Bone marrow (tissue), 2 donors: ENCODE data around the gene URGCP.

Experiments
- DNase-seq, 2 donors: peaks; one replicate each; lab custom pipeline; 2025; lab: John Stamatoyannopoulos, UW

Gene URGCP

GRCh38 chr7:43906331-43907010 is at the start of gene URGCP:
Gene URGCP (minus strand): TSS chr7:43906596. CDS start chr7:43906575, 21 bp downstream.
- DNase-seq, result peak in 1 of 2 donors; percentile 31

GRCh38 chr7:43956027-43956426 is 49.6 kb upstream of the URGCP start:
- no peak for DNase-seq

- DNase-seq, result no peak
Observed at GRCh38 chr7:43954524-43955228, 48.3 kb upstream of the URGCP start.

- no peak for DNase-seq
Observed at GRCh38 chr7:43953071-43953470, 46.7 kb upstream of the URGCP start.

- no peak for DNase-seq
Observed at GRCh38 chr7:43952028-43952427, 45.6 kb upstream of the URGCP start.

GRCh38 chr7:43944286-43944685 is 37.9 kb upstream of the URGCP start:
- DNase-seq, result no peak

- no peak for DNase-seq
Observed at GRCh38 chr7:43943417-43944187, 37.2 kb upstream of the URGCP start.

GRCh38 chr7:43942997-43943396 is 36.6 kb upstream of the URGCP start:
- DNase-seq, result no peak

GRCh38 chr7:43942250-43942649 is 35.9 kb upstream of the URGCP start:
- no peak for DNase-seq

GRCh38 chr7:43938892-43939482 is 32.6 kb upstream of the URGCP start:
- no peak for DNase-seq

GRCh38 chr7:43937444-43937843 is 31.0 kb upstream of the URGCP start:
- no peak for DNase-seq

GRCh38 chr7:43933902-43934560 is 27.6 kb upstream of the URGCP start:
- DNase-seq, result no peak

GRCh38 chr7:43931346-43931745 is 24.9 kb upstream of the URGCP start:
- DNase-seq, result no peak

- DNase-seq, result no peak
Observed at GRCh38 chr7:43929529-43930457, 23.4 kb upstream of the URGCP start.

GRCh38 chr7:43927810-43928209 is 21.4 kb upstream of the URGCP start:
- no peak for DNase-seq

- peak in 1 of 2 donors; percentile 47 for DNase-seq
Observed at GRCh38 chr7:43926798-43927123, 20.4 kb upstream of the URGCP start.

- DNase-seq, result peak; percentile 50 to 74
Observed at GRCh38 chr7:43925984-43926797, 19.8 kb upstream of the URGCP start, which contains the start of gene UBE2D4. Gene UBE2D4 (plus strand): TSS chr7:43926436. CDS start chr7:43926533, 97 bp downstream.

- no peak for DNase-seq
Observed at GRCh38 chr7:43922726-43923125, 16.3 kb upstream of the URGCP start.

- DNase-seq, result no peak
Observed at GRCh38 chr7:43921423-43921822, 15.0 kb upstream of the URGCP start.

- no peak for DNase-seq
Observed at GRCh38 chr7:43915907-43916306, 9.5 kb upstream of the URGCP start.
